ENCODE data around the gene DDO. TPM values are rescaled to one million over a fixed set of nuclear protein-coding genes. Genes with fewer than 3 reads are reported as not detected.

DDO gene
- total RNA-seq, 4 donors from 2014 or later, result 0.88 to 3.3 (median 0.97) TPM; not detected in 1

GRCh38 chr6:110399219-110400071 lies 15.9 kb downstream of the DDO start:
- no peaks in the 10 kb centered on the region for H3K27me3 ChIP-seq
- peak overlapping the region; percentile 64 to 68 for H3K27ac ChIP-seq
- TF ChIP-seq POLR2A (IDR thresholded peaks at IDR 0.05), result no peak
- TF ChIP-seq CTCF (IDR thresholded peaks at IDR 0.05), result no peak
- peak overlapping the region; percentile 36 to 44 for H3K4me3 ChIP-seq
- intact Hi-C loops (cut with DNase I; ENCODE audit: low total_unique reads), result loop anchor here (10.0 kb wide), 1 partner anchor 225 kb away; the partner anchor contains the start of gene WASF1
- DNase-seq, result peak in 1 of 2 donors; percentile 32
- H3K9me3 ChIP-seq, result no peaks in the 10 kb centered on the region
- H3K4me1 ChIP-seq, result no peaks in the 10 kb centered on the region
- H3K36me3 ChIP-seq, result no peaks in the 10 kb centered on the region

GRCh38 chr6:110398778-110399177 lies 16.6 kb downstream of the DDO start:
- TF ChIP-seq POLR2A (IDR thresholded peaks at IDR 0.05), result no peak
- TF ChIP-seq CTCF (IDR thresholded peaks at IDR 0.05), result no peak
- H3K4me1 ChIP-seq, result no peaks in the 10 kb centered on the region
- no peaks in the 10 kb centered on the region for H3K27me3 ChIP-seq
- H3K4me3 ChIP-seq, result no peak overlapping the region
- H3K27ac ChIP-seq, result no peak overlapping the region
- no peaks in the 10 kb centered on the region for H3K36me3 ChIP-seq
- no peak for DNase-seq
- H3K9me3 ChIP-seq, result no peaks in the 10 kb centered on the region
- intact Hi-C loops (cut with DNase I; ENCODE audit: low total_unique reads), result loop anchor here (10.0 kb wide), 1 partner anchor 224 kb away; the partner anchor contains the start of gene WASF1

- no peak for DNase-seq
- TF ChIP-seq CTCF (IDR thresholded peaks at IDR 0.05) (no peak), POLR2A (IDR thresholded peaks at IDR 0.05) (no peak)
- Histone ChIP-seq H3K36me3 (no peaks in the 10 kb centered on the region), H3K27me3 (no peaks in the 10 kb centered on the region), H3K4me3 (no peak overlapping the region), H3K27ac (no peak overlapping the region), H3K4me1 (no peaks in the 10 kb centered on the region), H3K9me3 (no peaks in the 10 kb centered on the region)
- intact Hi-C loops (cut with DNase I; ENCODE audit: low total_unique reads), result loop anchor here (10.0 kb wide), 1 partner anchor 220 kb away; the partner anchor contains the start of gene WASF1
These were observed 20.2 kb downstream of the DDO start for GRCh38 chr6:110395221-110395620.

- Histone ChIP-seq H3K9me3 (no peaks in the 10 kb centered on the region), H3K4me3 (no peak overlapping the region), H3K4me1 (no peaks in the 10 kb centered on the region), H3K27me3 (no peaks in the 10 kb centered on the region), H3K36me3 (no peaks in the 10 kb centered on the region), H3K27ac (no peak overlapping the region)
- TF ChIP-seq CTCF (IDR thresholded peaks at IDR 0.05), result no peak
- no peak for TF ChIP-seq POLR2A (IDR thresholded peaks at IDR 0.05)
- intact Hi-C loops (cut with DNase I; ENCODE audit: low total_unique reads), result loop anchor here (10.0 kb wide), 1 partner anchor 220 kb away; the partner anchor contains the start of gene WASF1
- DNase-seq, result no peak
These were observed 21.0 kb downstream of the DDO start for GRCh38 chr6:110394409-110394808.

GRCh38 chr6:110392727-110393126 lies 22.6 kb downstream of the DDO start:
- no peaks in the 10 kb centered on the region for H3K9me3 ChIP-seq
- no peaks in the 10 kb centered on the region for H3K27me3 ChIP-seq
- no peak overlapping the region for H3K4me3 ChIP-seq
- TF ChIP-seq POLR2A (IDR thresholded peaks at IDR 0.05) (no peak), CTCF (IDR thresholded peaks at IDR 0.05) (no peak)
- no peak overlapping the region for H3K27ac ChIP-seq
- intact Hi-C loops (cut with DNase I; ENCODE audit: low total_unique reads), result loop anchor here (10.0 kb wide), 1 partner anchor 218 kb away; the partner anchor contains the start of gene WASF1
- DNase-seq, result no peak
- no peaks in the 10 kb centered on the region for H3K36me3 ChIP-seq
- H3K4me1 ChIP-seq, result no peaks in the 10 kb centered on the region
